ENCODE data around the gene ZNF35. TPM values are rescaled to one million over a fixed set of nuclear protein-coding genes. Genes with fewer than 3 reads are reported as not detected.

The ZNF35 gene
- total RNA-seq, 1 donor from 2014 or later: 24.5 TPM

- Mint-ChIP-seq H3K36me3 (ENCODE audit: low read depth) (peaks cover 17% of the 10 kb centered on the region), H3K4me3 (no peak overlapping the region), H3K4me1 (no peaks in the 10 kb centered on the region), H3K27ac (ENCODE audit: unreplicated experiment) (no peak overlapping the region), H3K9me3 (peaks cover 16% of the 10 kb centered on the region), H3K27me3 (ENCODE audit: low read depth) (no peaks in the 10 kb centered on the region)
- no peak for DNase-seq (ENCODE audit: low read depth, low spot score)
- TF ChIP-seq CTCF (conservative IDR thresholded peaks at IDR 0.05): no peak
Measured at GRCh38 chr3:44674211-44674610, 25.7 kb downstream of the ZNF35 start.

- peaks cover 11% of the 10 kb centered on the region for H3K9me3 Mint-ChIP-seq
- no peak overlapping the region for H3K4me3 Mint-ChIP-seq
- H3K4me1 Mint-ChIP-seq: no peaks in the 10 kb centered on the region
- no peak for DNase-seq (ENCODE audit: low read depth, low spot score)
- H3K27me3 Mint-ChIP-seq (ENCODE audit: low read depth): no peaks in the 10 kb centered on the region
- H3K27ac Mint-ChIP-seq (ENCODE audit: unreplicated experiment): no peak overlapping the region
- TF ChIP-seq CTCF (conservative IDR thresholded peaks at IDR 0.05): no peak
- peaks cover 32% of the 10 kb centered on the region for H3K36me3 Mint-ChIP-seq (ENCODE audit: low read depth)
Measured at GRCh38 chr3:44678480-44679116, 30.1 kb downstream of the ZNF35 start.

- TF ChIP-seq CTCF (conservative IDR thresholded peaks at IDR 0.05): no peak
- H3K4me3 Mint-ChIP-seq: no peak overlapping the region
- peaks cover 2% of the 10 kb centered on the region for H3K27me3 Mint-ChIP-seq (ENCODE audit: low read depth)
- H3K36me3 Mint-ChIP-seq (ENCODE audit: low read depth): peaks cover 47% of the 10 kb centered on the region
- H3K27ac Mint-ChIP-seq (ENCODE audit: unreplicated experiment): no peak overlapping the region
- DNase-seq (ENCODE audit: low read depth, low spot score): no peak
- H3K4me1 Mint-ChIP-seq: peaks cover 6% of the 10 kb centered on the region
- H3K9me3 Mint-ChIP-seq: peaks cover 13% of the 10 kb centered on the region
Measured at GRCh38 chr3:44680921-44681455, 32.5 kb downstream of the ZNF35 start.

- DNase-seq (ENCODE audit: low read depth, low spot score): no peak
- H3K4me3 Mint-ChIP-seq: no peak overlapping the region
- peaks cover 19% of the 10 kb centered on the region for H3K9me3 Mint-ChIP-seq
- H3K4me1 Mint-ChIP-seq: peaks cover 6% of the 10 kb centered on the region
- H3K36me3 Mint-ChIP-seq (ENCODE audit: low read depth): peaks cover 53% of the 10 kb centered on the region
- H3K27me3 Mint-ChIP-seq (ENCODE audit: low read depth): peaks cover 11% of the 10 kb centered on the region
- TF ChIP-seq CTCF (conservative IDR thresholded peaks at IDR 0.05): no peak
- H3K27ac Mint-ChIP-seq (ENCODE audit: unreplicated experiment): no peak overlapping the region
Measured at GRCh38 chr3:44682182-44682896, 33.8 kb downstream of the ZNF35 start.

- Mint-ChIP-seq H3K36me3 (ENCODE audit: low read depth) (peaks cover 51% of the 10 kb centered on the region), H3K4me3 (peak overlapping the region; percentile 89), H3K4me1 (peaks cover 6% of the 10 kb centered on the region), H3K27me3 (ENCODE audit: low read depth) (peaks cover 30% of the 10 kb centered on the region), H3K9me3 (peaks cover 27% of the 10 kb centered on the region), H3K27ac (ENCODE audit: unreplicated experiment) (peak overlapping the region; percentile 74)
- DNase-seq (ENCODE audit: low read depth, low spot score): peak; percentile 49
- no peak for TF ChIP-seq CTCF (conservative IDR thresholded peaks at IDR 0.05)
Measured at GRCh38 chr3:44685128-44685800, 36.7 kb downstream of the ZNF35 start.
